A549 treated with DMSO at 1 μM for 4 hours (cell line): ENCODE results near the gene ZNF723. TPM values are rescaled to one million over a fixed set of nuclear protein-coding genes. Genes with fewer than 3 reads are reported as not detected.

ENCODE experiments used
- total RNA-seq: library from RNA; stranded (reverse); fragments of 200-300 nt; extraction: Qiagen RNA extraction; gene quantifications from 5 replicates; pipeline ENCODE4 v1.2.3, GENCODE V29; 2022; ENCODE audit warnings: low read depth

ZNF723 gene
- not detected in 5 replicates for total RNA-seq

DNA sequence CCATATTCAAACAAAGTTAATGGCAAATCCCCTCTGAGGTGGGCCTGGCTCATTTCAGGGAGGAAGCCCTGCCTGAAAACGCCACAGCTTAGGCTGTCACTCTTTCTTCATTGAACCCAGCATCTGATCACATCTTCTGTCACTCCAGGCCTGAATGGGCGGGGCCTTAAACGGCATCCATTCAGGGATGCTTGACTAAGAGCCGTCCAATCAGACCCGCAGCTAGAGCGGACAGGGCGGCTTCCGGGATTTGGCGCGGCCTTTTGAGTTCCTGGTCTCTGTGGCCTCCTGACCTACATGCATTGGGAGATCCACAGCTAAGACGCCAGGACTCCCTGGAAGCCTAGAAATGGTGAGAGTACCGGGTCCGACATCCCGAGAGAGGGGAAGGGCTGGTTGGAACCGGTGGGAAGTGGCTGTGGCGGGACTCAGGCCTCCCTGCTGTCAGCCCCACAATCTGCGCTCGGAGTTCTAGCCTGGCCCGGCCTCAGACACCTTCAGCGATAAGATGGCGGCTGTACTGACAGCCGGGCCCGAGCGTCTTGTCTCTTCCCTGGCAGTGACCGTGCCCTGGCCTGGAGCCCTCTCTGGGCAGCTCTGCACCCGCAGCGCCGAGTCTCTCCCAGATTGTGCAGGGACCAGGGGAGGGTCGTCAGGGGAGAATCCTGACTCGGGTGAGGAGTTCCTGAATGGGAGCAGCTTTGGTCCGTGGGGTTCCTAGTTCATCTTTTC, at the start of gene ZNF723:
TSS of gene ZNF723 (plus strand) at position 261 of the 732 bp plus-strand sequence. CDS start at position 350, 89 bp downstream.

DNA sequence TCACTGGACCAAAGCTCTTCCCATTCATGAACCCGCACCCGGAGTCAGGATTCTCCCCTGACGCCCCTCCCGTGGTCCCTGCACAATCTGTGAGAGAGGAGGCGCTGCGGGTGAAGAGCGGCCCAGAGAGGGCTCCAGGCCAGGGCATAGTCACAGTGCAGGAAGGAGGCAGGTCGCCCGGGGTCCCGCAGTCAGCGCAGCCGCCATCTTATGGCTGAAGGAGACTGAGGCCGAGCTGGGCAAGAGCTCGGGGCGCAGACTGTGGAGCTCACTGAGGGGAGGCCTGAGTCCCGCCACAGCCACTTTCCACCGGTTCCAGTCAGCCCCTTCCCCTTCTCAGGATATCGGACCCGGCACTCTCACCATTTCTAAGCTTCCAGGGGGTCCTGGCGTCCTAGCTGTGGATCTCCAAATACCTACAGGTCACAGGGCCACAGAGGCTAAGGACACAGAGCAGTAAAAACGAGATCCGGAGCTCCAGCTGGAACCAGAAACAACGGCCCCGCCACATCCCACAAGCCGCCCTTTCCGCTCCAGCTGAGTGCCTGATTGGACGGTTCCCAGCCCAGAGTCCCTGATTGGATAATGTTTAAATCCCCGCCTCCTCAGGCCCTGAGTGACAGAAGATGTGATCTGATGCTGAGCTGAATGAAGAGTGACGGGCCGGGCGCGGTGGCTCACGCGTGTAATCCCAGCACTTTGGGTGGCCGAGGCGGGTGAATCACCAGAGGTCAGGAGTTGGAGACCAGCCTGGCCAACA, 48.3 kb upstream of the ZNF723 start, which contains the start of gene ZNF99:
TSS of gene ZNF99 (minus strand) at position 501 of the 760 bp plus-strand sequence. CDS start at position 366, 135 bp downstream.

Other genes with a start within 250 kb of the ZNF723 start
- not detected in 5 replicates for gene ZNF492, start 198.0 kb upstream of the ZNF723 start, total RNA-seq
- gene ZNF99, start 48.1 kb upstream of the ZNF723 start, total RNA-seq, result not detected in 5 replicates
- not detected in 5 replicates for gene ZNF728, start 170.9 kb downstream of the ZNF723 start, total RNA-seq